ENCODE results near the gene GNG2.

DNA sequence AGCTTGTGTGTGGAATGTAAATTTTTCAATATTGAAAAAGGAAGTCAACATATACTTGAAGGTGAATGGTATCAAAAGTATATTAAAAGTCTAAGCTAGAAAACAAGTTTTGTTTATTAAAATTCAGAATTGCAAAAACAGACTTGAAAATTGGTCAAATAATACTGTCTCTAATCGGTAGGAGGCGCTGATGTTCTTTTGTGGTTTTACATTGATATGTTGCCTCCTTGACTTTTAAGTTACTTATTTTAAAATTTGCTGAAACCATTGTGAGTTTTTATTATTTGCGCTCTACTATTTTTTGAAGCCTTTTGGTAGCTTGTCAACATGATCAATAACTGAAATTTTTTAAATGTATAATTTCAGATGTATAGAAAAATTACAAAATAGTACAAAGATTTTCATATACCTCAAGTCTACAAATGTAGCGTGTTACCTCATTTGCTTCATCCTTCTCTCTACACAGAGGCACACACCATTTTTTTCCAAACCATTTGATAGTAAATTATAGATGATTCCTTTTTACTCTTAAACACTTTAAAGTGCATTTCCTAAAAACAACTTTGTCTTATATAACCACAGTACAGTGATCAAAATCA lies 135.8 kb downstream of the GNG2 start:
- TF ChIP-seq, protein P1, sequence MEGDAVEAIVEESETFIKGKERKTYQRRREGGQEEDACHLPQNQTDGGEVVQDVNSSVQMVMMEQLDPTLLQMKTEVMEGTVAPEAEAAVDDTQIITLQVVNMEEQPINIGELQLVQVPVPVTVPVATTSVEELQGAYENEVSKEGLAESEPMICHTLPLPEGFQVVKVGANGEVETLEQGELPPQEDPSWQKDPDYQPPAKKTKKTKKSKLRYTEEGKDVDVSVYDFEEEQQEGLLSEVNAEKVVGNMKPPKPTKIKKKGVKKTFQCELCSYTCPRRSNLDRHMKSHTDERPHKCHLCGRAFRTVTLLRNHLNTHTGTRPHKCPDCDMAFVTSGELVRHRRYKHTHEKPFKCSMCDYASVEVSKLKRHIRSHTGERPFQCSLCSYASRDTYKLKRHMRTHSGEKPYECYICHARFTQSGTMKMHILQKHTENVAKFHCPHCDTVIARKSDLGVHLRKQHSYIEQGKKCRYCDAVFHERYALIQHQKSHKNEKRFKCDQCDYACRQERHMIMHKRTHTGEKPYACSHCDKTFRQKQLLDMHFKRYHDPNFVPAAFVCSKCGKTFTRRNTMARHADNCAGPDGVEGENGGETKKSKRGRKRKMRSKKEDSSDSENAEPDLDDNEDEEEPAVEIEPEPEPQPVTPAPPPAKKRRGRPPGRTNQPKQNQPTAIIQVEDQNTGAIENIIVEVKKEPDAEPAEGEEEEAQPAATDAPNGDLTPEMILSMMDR (IDR thresholded peaks at IDR 0.05): peak; percentile 57; the same call in 1 of the 2 replicates
- TF ChIP-seq TCF7L2 (IDR thresholded peaks at IDR 0.05; ENCODE audit: low read depth, low read length) (no peak), POLR2AphosphoS5 (IDR thresholded peaks at IDR 0.05; ENCODE audit: low read depth, low read length) (no peak)
- TF ChIP-seq, protein P2, sequence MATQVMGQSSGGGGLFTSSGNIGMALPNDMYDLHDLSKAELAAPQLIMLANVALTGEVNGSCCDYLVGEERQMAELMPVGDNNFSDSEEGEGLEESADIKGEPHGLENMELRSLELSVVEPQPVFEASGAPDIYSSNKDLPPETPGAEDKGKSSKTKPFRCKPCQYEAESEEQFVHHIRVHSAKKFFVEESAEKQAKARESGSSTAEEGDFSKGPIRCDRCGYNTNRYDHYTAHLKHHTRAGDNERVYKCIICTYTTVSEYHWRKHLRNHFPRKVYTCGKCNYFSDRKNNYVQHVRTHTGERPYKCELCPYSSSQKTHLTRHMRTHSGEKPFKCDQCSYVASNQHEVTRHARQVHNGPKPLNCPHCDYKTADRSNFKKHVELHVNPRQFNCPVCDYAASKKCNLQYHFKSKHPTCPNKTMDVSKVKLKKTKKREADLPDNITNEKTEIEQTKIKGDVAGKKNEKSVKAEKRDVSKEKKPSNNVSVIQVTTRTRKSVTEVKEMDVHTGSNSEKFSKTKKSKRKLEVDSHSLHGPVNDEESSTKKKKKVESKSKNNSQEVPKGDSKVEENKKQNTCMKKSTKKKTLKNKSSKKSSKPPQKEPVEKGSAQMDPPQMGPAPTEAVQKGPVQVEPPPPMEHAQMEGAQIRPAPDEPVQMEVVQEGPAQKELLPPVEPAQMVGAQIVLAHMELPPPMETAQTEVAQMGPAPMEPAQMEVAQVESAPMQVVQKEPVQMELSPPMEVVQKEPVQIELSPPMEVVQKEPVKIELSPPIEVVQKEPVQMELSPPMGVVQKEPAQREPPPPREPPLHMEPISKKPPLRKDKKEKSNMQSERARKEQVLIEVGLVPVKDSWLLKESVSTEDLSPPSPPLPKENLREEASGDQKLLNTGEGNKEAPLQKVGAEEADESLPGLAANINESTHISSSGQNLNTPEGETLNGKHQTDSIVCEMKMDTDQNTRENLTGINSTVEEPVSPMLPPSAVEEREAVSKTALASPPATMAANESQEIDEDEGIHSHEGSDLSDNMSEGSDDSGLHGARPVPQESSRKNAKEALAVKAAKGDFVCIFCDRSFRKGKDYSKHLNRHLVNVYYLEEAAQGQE (IDR thresholded peaks at IDR 0.05; ENCODE audit: insufficient read depth in 1 of 2, low read depth in 2 of 2, low read length in 1 of 2): no peak

Measured in Panc1 (cell line).